SK-N-MC (cell line): Measurements from ENCODE around the gene FAM237A.

ENCODE experiments used
- DNase-seq: peaks from one replicate; pipeline ENCODE4 v3.0.0-alpha.2; 2011; ENCODE audit warnings: low read depth, low spot score
- H3K27ac ChIP-seq: fragments of 200-600 bp; sonication (generic); 2 replicates; pipeline ENCODE4 v1.5.1; 2016; ENCODE audit warnings: mixed run types
- H3K36me3 ChIP-seq: fragments of 200-600 bp; sonication (generic); 2 replicates; pipeline ENCODE4 v1.6.1; 2017; ENCODE audit warnings: antibody characterized with exemption, low read length, mixed read lengths; ENCODE audit not compliant: insufficient read depth
- H3K4me3 ChIP-seq: fragments of 200-600 bp; sonication (generic); 2 replicates; pipeline ENCODE4 v1.5.1; 2016
- H3K9ac ChIP-seq: fragments of 200-600 bp; sonication (generic); 2 replicates; pipeline ENCODE4 v1.8.0; 2017; ENCODE audit warnings: mixed run types, mixed read lengths; ENCODE audit not compliant: insufficient read length
- H3K9me3 ChIP-seq: fragments of 200-600 bp; sonication (generic); 2 replicates; pipeline ENCODE4 v1.6.1; 2017; ENCODE audit warnings: low read depth, mild to moderate bottlenecking, antibody characterized with exemption, low read length, moderate library complexity, mixed read lengths
- EZH2 ChIP-seq: fragments of 200-600 bp; sonication (generic); IDR thresholded peaks from one replicate; pipeline ENCODE4 v1.6.1; 2017; ENCODE audit warnings: antibody characterized with exemption
- FOXP2 ChIP-seq: optimal IDR thresholded peaks from 2 replicates; pipeline ENCODE3; 2011; ENCODE audit warnings: mild to moderate bottlenecking, moderate library complexity; ENCODE audit not compliant: insufficient read depth; ENCODE audit errors: extremely low read length, control extremely low read depth
- POLR2AphosphoS5 ChIP-seq: IDR thresholded peaks from 2 replicates; pipeline ENCODE4 v1.6.1; 2012; ENCODE audit warnings: mild to moderate bottlenecking, low read depth, low read length, borderline replicate concordance

The FAM237A gene

DNA sequence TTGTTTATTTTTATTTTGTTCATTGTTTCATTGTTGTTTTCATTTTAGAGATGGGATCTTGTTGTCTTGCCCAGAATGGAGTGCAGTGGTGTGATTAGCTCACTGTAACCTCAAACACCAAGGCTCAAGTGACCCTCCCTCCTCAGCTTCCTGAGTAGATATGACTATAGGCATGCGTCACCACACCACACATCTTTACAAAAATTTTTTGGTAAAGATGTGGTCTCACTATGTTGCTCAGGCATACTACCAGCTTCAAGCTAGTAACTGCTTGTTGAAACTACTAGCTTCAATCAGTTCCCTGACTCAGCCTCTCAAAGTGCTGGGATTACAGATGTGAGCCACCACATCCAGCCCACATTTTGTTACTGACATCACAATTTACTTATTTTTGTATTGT, 14.8 kb downstream of the FAM237A start:
- TF ChIP-seq FOXP2 (no peak), POLR2AphosphoS5 (no peak), EZH2 (no peak)
- no peak for DNase-seq
- Histone ChIP-seq H3K9ac (no peak overlapping the region), H3K36me3 (no peaks in the 10 kb centered on the region), H3K4me3 (no peak overlapping the region), H3K9me3 (no peaks in the 10 kb centered on the region), H3K27ac (no peak overlapping the region)

DNA sequence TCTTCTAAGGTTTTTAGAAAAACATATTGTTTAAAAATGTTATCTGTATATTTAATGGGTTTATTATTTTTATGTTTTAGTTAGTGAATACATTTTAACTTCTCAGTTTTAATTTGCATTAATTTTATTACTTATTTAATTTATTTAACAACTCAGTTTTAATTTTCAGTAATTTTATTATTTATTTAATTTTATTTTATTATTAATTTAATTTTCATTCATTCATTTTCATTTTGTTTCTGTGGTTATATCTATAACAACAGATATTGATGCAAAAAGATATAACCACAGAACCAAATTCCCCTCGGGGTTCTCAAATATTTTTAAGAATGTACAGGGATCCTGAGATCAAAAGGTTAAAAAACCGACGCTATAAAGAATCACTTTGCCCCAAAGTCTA, 23.0 kb downstream of the FAM237A start:
- Histone ChIP-seq H3K27ac (no peak overlapping the region), H3K4me3 (no peak overlapping the region), H3K9ac (no peak overlapping the region), H3K36me3 (no peaks in the 10 kb centered on the region), H3K9me3 (no peaks in the 10 kb centered on the region)
- no peak for DNase-seq
- no peak for TF ChIP-seq FOXP2

DNA sequence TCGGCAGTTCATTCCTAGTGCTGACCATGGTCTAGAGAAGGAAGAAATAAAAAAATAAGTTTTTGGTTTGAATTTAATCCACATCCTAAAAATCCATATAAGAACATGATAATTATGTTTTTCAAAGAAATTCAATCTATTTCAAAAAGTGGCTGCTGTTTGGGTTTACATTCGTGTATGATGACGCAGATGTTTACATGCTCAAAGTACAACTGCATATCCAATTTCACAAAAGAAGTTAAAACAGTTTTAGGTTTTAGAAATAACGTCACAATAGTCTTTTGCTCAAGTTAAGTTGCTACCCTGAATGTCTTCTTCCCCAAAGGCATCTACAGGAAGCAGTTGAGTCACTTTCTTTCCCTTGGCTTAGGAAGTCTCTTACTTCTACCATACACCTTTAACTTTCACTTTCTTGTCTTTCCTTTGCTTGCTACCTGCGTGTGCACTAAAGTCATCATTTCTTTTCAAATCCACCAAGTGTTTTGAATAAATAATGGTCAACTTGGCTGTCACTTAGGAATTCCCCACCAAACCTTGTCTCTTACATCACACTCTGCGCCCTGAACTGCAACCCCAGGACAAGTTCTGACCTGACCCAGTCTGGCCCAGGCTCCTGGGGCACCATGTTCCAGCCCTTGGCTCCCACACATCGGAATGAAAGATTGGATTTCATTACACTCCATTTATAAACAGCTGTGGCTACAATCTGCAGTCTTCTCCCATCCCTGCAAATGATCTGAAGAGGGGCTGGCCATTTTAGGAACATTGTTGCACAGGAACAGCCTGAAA, 28.4 kb downstream of the FAM237A start:
- H3K9me3 ChIP-seq: no peaks in the 10 kb centered on the region
- H3K4me3 ChIP-seq: no peak overlapping the region
- no peak overlapping the region for H3K27ac ChIP-seq
- no peaks in the 10 kb centered on the region for H3K36me3 ChIP-seq
- TF ChIP-seq EZH2 (no peak), FOXP2 (no peak), POLR2AphosphoS5 (no peak)
- DNase-seq: no peak
- no peak overlapping the region for H3K9ac ChIP-seq

DNA sequence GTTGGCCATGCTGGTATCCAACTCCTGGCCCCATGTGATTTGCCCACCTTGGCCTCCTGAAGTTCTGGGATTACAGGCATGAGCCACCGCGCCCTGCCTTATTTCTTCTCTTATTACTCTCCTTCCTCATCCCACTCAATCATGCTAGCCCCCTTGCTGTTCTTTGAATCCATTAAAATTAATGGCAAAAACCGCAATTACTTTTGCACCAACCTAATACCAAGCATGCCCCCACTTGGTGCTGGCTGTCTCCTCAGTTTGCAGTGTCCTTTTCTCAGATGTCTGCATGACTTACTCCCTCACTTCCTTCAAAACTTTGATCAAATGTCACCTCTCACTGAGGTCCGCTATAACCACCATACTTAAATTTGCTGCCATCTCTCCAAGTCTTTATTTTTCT, 41.3 kb downstream of the FAM237A start:
- no peak for DNase-seq
- Histone ChIP-seq H3K4me3 (no peak overlapping the region), H3K9me3 (no peaks in the 10 kb centered on the region), H3K9ac (no peak overlapping the region), H3K36me3 (no peaks in the 10 kb centered on the region), H3K27ac (no peak overlapping the region)
- TF ChIP-seq FOXP2 (no peak), POLR2AphosphoS5 (no peak), EZH2 (no peak)

DNA sequence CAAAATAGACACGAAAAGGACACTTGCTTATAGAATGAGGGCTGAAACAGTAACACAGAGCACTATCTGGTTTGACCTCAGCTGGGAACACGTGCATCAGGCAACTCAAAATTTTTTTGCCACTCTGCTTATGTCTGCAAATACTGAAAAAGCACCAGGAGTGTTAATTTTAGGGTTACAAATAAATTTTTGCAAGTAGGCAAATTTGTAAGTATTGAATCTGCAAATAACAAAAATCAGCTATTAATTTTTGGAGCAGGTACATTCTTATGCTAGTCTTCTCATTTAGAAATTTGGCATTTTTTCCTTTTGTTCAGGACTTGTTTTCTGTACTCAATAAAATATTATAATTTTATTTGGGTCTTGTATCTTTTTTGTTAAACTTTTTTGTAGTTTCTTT, 46.2 kb downstream of the FAM237A start:
- no peak for DNase-seq
- H3K9me3 ChIP-seq: no peaks in the 10 kb centered on the region
- H3K27ac ChIP-seq: no peak overlapping the region
- TF ChIP-seq FOXP2 (no peak), POLR2AphosphoS5 (no peak), EZH2 (no peak)
- no peak overlapping the region for H3K9ac ChIP-seq
- no peak overlapping the region for H3K4me3 ChIP-seq
- no peaks in the 10 kb centered on the region for H3K36me3 ChIP-seq

DNA sequence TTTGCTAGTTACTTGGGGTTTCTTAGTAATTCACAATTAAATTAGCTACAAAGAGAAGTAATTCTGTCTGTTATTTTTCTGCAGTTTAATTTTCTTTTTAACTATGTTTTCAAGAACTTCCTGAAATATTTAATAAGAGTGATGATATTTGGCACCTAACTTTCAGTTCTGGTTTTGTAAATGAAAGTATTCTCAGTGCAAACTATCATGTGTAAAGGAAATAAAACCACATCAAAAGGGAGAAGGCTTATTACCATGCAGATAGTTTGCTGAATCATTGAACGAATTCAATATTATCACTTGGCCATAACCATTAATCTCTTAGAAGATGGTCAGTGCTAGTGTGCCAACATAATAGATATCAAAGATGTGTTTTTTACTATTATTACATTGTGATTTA, 46.7 kb downstream of the FAM237A start:
- Histone ChIP-seq H3K9ac (no peak overlapping the region), H3K4me3 (no peak overlapping the region), H3K27ac (no peak overlapping the region), H3K9me3 (no peaks in the 10 kb centered on the region), H3K36me3 (no peaks in the 10 kb centered on the region)
- no peak for DNase-seq
- TF ChIP-seq FOXP2 (no peak), EZH2 (no peak), POLR2AphosphoS5 (no peak)

DNA sequence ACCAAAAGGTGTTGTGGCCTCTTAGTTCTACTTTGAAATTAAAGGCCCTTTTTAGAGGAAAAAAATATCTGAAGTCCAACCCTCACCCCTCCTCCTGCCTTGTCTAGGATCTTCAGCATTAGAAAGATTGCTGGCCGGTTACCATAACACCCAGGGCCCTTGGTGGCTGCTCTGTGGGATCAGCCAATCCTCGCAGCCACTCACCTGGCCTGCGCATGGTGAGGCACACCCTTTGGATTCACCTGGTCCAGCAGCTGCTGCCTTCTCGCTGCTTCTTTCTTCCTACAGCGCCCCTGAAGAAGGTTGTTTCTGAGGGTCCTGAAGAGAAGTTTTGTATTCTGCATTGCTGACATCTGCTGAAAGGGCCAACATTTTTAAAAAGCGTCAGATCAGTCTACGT, 50.7 kb downstream of the FAM237A start:
- DNase-seq: no peak
- H3K36me3 ChIP-seq: no peaks in the 10 kb centered on the region
- no peak overlapping the region for H3K4me3 ChIP-seq
- H3K9ac ChIP-seq: no peak overlapping the region
- no peak overlapping the region for H3K27ac ChIP-seq
- no peaks in the 10 kb centered on the region for H3K9me3 ChIP-seq
- TF ChIP-seq POLR2AphosphoS5: no peak
- TF ChIP-seq FOXP2: no peak
- no peak for TF ChIP-seq EZH2

DNA sequence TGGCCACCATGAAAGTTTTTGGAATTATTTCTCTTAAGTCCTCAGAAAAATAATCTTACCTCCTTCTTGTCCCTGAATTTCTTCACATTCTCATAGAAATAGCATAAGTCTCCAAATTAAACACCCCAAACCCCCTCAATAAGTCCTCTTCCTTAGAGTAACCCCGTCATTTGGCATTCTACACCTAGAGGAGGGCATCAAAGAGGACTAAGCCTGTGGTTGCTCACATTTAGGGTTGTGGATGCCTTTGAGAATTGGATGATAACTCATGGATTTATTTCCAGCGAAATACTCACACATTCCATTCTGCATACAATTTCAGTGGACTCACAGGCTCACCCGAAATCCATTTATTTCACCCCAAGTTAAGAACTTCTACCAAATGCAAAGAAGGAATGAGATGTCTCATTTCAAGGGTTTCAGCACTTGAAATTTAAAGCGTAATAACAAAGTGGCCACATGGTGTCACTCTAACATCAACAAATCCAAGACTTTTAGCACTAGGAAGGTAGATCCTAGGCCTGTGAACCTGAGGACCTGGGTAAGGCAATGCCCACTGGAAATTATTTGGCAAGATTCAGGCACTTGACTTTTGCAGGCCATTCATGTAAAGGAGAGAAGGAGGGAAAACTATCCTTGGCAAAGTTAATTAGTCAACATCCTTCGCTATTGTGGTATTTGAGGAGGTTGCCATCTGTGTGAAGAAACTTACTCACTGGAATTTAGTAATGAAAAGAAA, 51.3 kb downstream of the FAM237A start:
- Histone ChIP-seq H3K27ac (no peak overlapping the region), H3K9me3 (no peaks in the 10 kb centered on the region), H3K4me3 (no peak overlapping the region), H3K9ac (no peak overlapping the region), H3K36me3 (no peaks in the 10 kb centered on the region)
- TF ChIP-seq FOXP2 (no peak), EZH2 (no peak), POLR2AphosphoS5 (no peak)
- DNase-seq: peak; percentile 37

DNA sequence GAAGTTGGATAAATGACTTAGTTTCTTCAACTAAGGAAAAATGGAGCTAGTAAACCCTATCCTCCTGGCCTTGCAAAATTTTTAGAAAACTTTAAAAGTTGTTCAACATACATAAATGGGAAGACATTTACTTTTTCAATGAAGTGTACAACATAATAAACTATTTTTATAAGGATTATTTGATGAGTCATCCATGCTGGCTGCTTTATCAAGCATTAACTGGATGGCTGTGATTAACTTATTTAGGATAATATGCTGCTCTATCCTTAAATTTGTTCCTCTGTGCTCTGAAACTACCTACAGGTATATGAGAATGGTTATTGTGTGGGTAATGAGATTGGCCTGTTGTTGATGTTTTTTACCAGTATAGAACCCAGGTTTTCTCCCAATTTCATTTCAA, 54.6 kb downstream of the FAM237A start:
- no peak for DNase-seq
- Histone ChIP-seq H3K4me3 (no peak overlapping the region), H3K27ac (no peak overlapping the region), H3K9ac (no peak overlapping the region), H3K9me3 (no peaks in the 10 kb centered on the region), H3K36me3 (no peaks in the 10 kb centered on the region)
- TF ChIP-seq POLR2AphosphoS5: no peak
- no peak for TF ChIP-seq FOXP2
- no peak for TF ChIP-seq EZH2
